MM.1S (cell line): ENCODE results near the gene CPEB1.

Experiments used
- DNase-seq: peaks from one replicate; pipeline ENCODE4 v3.0.0-alpha.2; 2015
- H2AFZ ChIP-seq: fragments of 300-600 bp; sonication (generic); 2 replicates; pipeline ENCODE4 v1.6.0; 2016; ENCODE audit warnings: antibody characterized with exemption, low read length
- H3F3A ChIP-seq: fragments of 300-600 bp; sonication (generic); 2 replicates; pipeline ENCODE4 v1.6.1; 2016; ENCODE audit warnings: mild to moderate bottlenecking, antibody characterized with exemption, low read length, moderate library complexity, mixed read lengths; ENCODE audit not compliant: insufficient read depth
- H3K27ac ChIP-seq: fragments of 300-600 bp; sonication (generic); 2 replicates; pipeline ENCODE4 v1.5.1; 2016; ENCODE audit warnings: mild to moderate bottlenecking, low read length
- H3K27me3 ChIP-seq: fragments of 300-600 bp; sonication (generic); replicated peaks from 2 replicates; pipeline ENCODE4 v1.6.0; 2016; ENCODE audit warnings: low read length; ENCODE audit not compliant: insufficient read depth
- H3K36me3 ChIP-seq: fragments of 300-600 bp; sonication (generic); replicated peaks from 2 replicates; pipeline ENCODE4 v1.6.1; 2016; ENCODE audit warnings: mild to moderate bottlenecking, low read length, mixed read lengths; ENCODE audit not compliant: insufficient read depth
- H3K4me1 ChIP-seq: fragments of 300-600 bp; sonication (generic); 2 replicates; pipeline ENCODE4 v1.6.1; 2016; ENCODE audit warnings: low read length, mixed read lengths
- H3K4me2 ChIP-seq: fragments of 300-600 bp; sonication (generic); 2 replicates; pipeline ENCODE4 v1.6.0; 2016; ENCODE audit warnings: low read depth, low read length
- H3K4me3 ChIP-seq: fragments of 300-600 bp; sonication (generic); 2 replicates; pipeline ENCODE4 v1.5.1; 2016; ENCODE audit warnings: low read length, mixed read lengths
- H3K79me2 ChIP-seq: fragments of 300-600 bp; sonication (generic); 2 replicates; pipeline ENCODE4 v1.6.1; 2016; ENCODE audit warnings: mixed run types, low read length, mixed read lengths
- H3K9ac ChIP-seq: fragments of 300-600 bp; sonication (generic); 2 replicates; pipeline ENCODE4 v1.6.1; 2016; ENCODE audit warnings: low read length, mixed read lengths
- H3K9me2 ChIP-seq: fragments of 300-600 bp; sonication (generic); replicated peaks from 2 replicates; pipeline ENCODE4 v1.6.1; 2016; ENCODE audit warnings: mild to moderate bottlenecking, low read length, mixed read lengths; ENCODE audit not compliant: insufficient read depth
- H3K9me3 ChIP-seq: fragments of 300-600 bp; sonication (generic); replicated peaks from 2 replicates; pipeline ENCODE4 v1.6.1; 2016; ENCODE audit warnings: mild to moderate bottlenecking, low read length, mixed read lengths; ENCODE audit not compliant: insufficient read depth
- H4K20me1 ChIP-seq: fragments of 300-600 bp; sonication (generic); 2 replicates; pipeline ENCODE4 v1.6.1; 2016; ENCODE audit warnings: mild to moderate bottlenecking, low read length, moderate library complexity, mixed read lengths; ENCODE audit not compliant: insufficient read depth
- EZH2 ChIP-seq: fragments of 300-600 bp; sonication (generic); optimal IDR thresholded peaks from 2 replicates; pipeline ENCODE3; 2017; ENCODE audit warnings: low read depth, mild to moderate bottlenecking, antibody characterized with exemption, low read length, mixed read lengths
- EZH2phosphoT487 ChIP-seq: fragments of 300-600 bp; sonication (generic); IDR thresholded peaks from 2 replicates; pipeline ENCODE4 v1.6.1; 2018; ENCODE audit warnings: antibody characterized with exemption, low read length
- TF ChIP-seq, protein P1 (sequence below): fragments of 300-600 bp; sonication (generic); IDR thresholded peaks from 2 replicates; pipeline ENCODE4 v1.5.1; 2016; ENCODE audit warnings: antibody characterized with exemption, low read length, mixed read lengths

Gene CPEB1

DNA sequence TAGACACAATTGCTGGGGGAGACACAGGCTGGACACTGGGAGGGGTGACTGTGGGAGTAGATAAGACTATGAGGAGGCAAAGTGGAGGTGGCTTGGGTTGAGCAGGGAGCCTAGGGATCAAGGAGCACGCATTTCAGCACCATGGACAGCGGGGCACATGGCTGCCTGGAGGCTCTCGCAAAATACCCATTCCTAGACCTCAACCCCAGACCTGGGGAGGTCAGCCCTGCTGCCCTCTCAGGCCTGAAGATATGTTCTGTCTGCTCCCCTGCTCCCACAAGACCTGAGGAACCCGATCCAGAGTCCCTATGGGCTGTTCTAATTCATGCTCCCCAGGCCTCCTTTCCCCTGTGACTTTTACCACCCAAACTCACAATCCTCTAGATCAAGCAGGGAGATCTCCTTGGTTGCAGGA, 16.0 kb upstream of the CPEB1 start:
- Histone ChIP-seq H3K9ac (no peak overlapping the region), H3K27ac (no peak overlapping the region), H3F3A (no peaks in the 10 kb centered on the region), H3K4me3 (no peak overlapping the region), H3K36me3 (no peaks in the 10 kb centered on the region), H2AFZ (no peak overlapping the region), H3K9me3 (no peaks in the 10 kb centered on the region), H4K20me1 (no peaks in the 10 kb centered on the region), H3K4me2 (no peak overlapping the region), H3K9me2 (no peaks in the 10 kb centered on the region), H3K79me2 (no peaks in the 10 kb centered on the region), H3K4me1 (no peaks in the 10 kb centered on the region), H3K27me3 (peaks cover 3% of the 10 kb centered on the region; the same call in 1 of the 2 replicates)
- TF ChIP-seq EZH2 (no peak), EZH2phosphoT487 (no peak)
- TF ChIP-seq, protein P1, sequence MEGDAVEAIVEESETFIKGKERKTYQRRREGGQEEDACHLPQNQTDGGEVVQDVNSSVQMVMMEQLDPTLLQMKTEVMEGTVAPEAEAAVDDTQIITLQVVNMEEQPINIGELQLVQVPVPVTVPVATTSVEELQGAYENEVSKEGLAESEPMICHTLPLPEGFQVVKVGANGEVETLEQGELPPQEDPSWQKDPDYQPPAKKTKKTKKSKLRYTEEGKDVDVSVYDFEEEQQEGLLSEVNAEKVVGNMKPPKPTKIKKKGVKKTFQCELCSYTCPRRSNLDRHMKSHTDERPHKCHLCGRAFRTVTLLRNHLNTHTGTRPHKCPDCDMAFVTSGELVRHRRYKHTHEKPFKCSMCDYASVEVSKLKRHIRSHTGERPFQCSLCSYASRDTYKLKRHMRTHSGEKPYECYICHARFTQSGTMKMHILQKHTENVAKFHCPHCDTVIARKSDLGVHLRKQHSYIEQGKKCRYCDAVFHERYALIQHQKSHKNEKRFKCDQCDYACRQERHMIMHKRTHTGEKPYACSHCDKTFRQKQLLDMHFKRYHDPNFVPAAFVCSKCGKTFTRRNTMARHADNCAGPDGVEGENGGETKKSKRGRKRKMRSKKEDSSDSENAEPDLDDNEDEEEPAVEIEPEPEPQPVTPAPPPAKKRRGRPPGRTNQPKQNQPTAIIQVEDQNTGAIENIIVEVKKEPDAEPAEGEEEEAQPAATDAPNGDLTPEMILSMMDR = no peak
- DNase-seq = peak; percentile 65

DNA sequence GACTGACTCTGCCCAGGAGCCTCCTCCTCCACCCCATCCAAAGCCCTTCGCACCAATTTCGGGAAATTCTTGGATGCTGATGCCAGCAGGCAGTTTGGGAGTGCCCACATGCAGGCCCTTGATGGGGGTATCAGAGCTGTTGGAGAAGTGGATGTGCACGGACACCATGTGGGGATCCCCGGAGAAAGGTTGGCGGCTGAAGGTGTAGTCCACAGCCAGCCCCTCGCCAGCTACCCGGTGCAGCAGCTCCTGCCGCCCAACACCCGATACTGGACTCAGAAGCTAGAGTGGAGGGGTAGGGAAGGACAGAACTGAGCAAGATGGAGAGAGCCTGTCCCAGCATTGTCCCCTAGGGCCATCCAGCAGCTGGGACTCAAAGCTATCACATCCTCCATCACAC, 15.5 kb upstream of the CPEB1 start:
- H3K27me3 ChIP-seq = peaks cover 3% of the 10 kb centered on the region; the same call in 1 of the 2 replicates
- no peak overlapping the region for H2AFZ ChIP-seq
- H3K4me2 ChIP-seq = no peak overlapping the region
- H3K27ac ChIP-seq = no peak overlapping the region
- H3K9ac ChIP-seq = no peak overlapping the region
- no peaks in the 10 kb centered on the region for H3K9me2 ChIP-seq
- no peaks in the 10 kb centered on the region for H3K9me3 ChIP-seq
- no peaks in the 10 kb centered on the region for H3K4me1 ChIP-seq
- no peaks in the 10 kb centered on the region for H3K79me2 ChIP-seq
- no peak overlapping the region for H3K4me3 ChIP-seq
- no peaks in the 10 kb centered on the region for H3K36me3 ChIP-seq
- no peaks in the 10 kb centered on the region for H3F3A ChIP-seq
- TF ChIP-seq, protein P1 = no peak
- TF ChIP-seq EZH2phosphoT487 (no peak), EZH2 (no peak)
- H4K20me1 ChIP-seq = no peaks in the 10 kb centered on the region
- no peak for DNase-seq

DNA sequence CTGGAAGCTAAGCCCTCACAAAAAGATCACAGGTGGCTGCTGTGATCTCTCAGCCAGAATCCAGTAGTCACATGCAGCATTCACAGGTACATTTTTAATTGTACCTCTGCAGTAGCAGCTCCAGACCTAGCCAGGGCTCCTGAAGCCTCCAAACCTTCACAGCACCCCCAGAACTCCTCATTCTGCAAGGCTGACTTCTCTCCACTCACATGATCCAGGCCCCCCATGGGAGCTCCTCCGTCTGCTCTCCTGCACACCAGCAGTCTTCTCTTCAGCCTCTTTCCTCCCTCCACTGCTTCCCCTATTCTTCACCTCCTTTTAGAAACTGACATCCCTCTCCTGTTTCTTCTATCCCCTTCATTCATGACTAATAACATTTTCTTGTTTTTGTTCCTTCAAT, 13.2 kb upstream of the CPEB1 start:
- H3K27me3 ChIP-seq = peaks cover 3% of the 10 kb centered on the region; the same call in 1 of the 2 replicates

More for the DNA sequence above, 13.2 kb upstream of the CPEB1 start:
- no peaks in the 10 kb centered on the region for H3K36me3 ChIP-seq
- H3F3A ChIP-seq = no peaks in the 10 kb centered on the region
- H3K9me3 ChIP-seq = no peaks in the 10 kb centered on the region
- no peak for DNase-seq
- no peak overlapping the region for H3K4me3 ChIP-seq
- H3K9me2 ChIP-seq = no peaks in the 10 kb centered on the region
- H2AFZ ChIP-seq = no peak overlapping the region
- no peak overlapping the region for H3K27ac ChIP-seq
- TF ChIP-seq EZH2 (no peak), EZH2phosphoT487 (no peak)
- TF ChIP-seq, protein P1 = no peak
- no peak overlapping the region for H3K9ac ChIP-seq
- H3K4me1 ChIP-seq = no peaks in the 10 kb centered on the region
- no peak overlapping the region for H3K4me2 ChIP-seq
- no peaks in the 10 kb centered on the region for H3K79me2 ChIP-seq
- no peaks in the 10 kb centered on the region for H4K20me1 ChIP-seq
